SK-N-SH treated with all-trans-retinoic acid at 6 μM for 48 hours (cell line): ENCODE measurements around the gene SYCN.

ENCODE experiments used
- RARB ChIP-seq: fragments of 250-450 bp; sonication (Bioruptor Pico); IDR thresholded peaks from 2 replicates; pipeline ENCODE4 v1.8.0; 2021; ENCODE audit warnings: mild to moderate bottlenecking, moderate library complexity
- TOX ChIP-seq: fragments of 250-450 bp; sonication (Bioruptor Pico); IDR thresholded peaks from 2 replicates; pipeline ENCODE4 v1.8.0; 2021; ENCODE audit warnings: mild to moderate bottlenecking, moderate library complexity, borderline replicate concordance
- TF ChIP-seq, protein P1 (sequence below): fragments of 250-450 bp; sonication (Bioruptor Pico); IDR thresholded peaks from 2 replicates; pipeline ENCODE4 v1.8.0; 2020; ENCODE audit warnings: mild to moderate bottlenecking, moderate library complexity, borderline replicate concordance

- TF ChIP-seq TOX (CRISPR knock-in tag) (no peak), RARB (no peak)
- TF ChIP-seq, protein P1, sequence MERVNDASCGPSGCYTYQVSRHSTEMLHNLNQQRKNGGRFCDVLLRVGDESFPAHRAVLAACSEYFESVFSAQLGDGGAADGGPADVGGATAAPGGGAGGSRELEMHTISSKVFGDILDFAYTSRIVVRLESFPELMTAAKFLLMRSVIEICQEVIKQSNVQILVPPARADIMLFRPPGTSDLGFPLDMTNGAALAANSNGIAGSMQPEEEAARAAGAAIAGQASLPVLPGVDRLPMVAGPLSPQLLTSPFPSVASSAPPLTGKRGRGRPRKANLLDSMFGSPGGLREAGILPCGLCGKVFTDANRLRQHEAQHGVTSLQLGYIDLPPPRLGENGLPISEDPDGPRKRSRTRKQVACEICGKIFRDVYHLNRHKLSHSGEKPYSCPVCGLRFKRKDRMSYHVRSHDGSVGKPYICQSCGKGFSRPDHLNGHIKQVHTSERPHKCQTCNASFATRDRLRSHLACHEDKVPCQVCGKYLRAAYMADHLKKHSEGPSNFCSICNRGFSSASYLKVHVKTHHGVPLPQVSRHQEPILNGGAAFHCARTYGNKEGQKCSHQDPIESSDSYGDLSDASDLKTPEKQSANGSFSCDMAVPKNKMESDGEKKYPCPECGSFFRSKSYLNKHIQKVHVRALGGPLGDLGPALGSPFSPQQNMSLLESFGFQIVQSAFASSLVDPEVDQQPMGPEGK, result no peak
Observed at GRCh38 chr19:39236527-39236926, 32.5 kb upstream of the SYCN start.
